Stimulated activated CD4-positive, alpha-beta T cell treated with anti-CD3 and anti-CD28 coated beads, Interleukin-4, amount 100 ng/mL, for 4 hours (primary cell): Measurements from ENCODE around the gene CDH13.

ENCODE experiments used
- DNase-seq, 2 experiments: peaks; one replicate each; pipeline ENCODE4 v3.0.0-alpha.2; 2020

The CDH13 gene

GRCh38 chr16:83201748-83202147 lies 575.0 kb downstream of the CDH13 start:
- no peak for DNase-seq

GRCh38 chr16:83205896-83206295 lies 579.1 kb downstream of the CDH13 start:
- DNase-seq: no peak

- DNase-seq: no peak
Measured at GRCh38 chr16:83206426-83206825, 579.7 kb downstream of the CDH13 start.

GRCh38 chr16:83211711-83212110 lies 584.9 kb downstream of the CDH13 start:
- DNase-seq: no peak

GRCh38 chr16:83212301-83212841 lies 585.6 kb downstream of the CDH13 start:
- DNase-seq: no peak

GRCh38 chr16:83214671-83215070 lies 587.9 kb downstream of the CDH13 start:
- DNase-seq: no peak

- peak in 1 of 2 experiments; percentile 29 for DNase-seq
Measured at GRCh38 chr16:83215406-83216001, 588.7 kb downstream of the CDH13 start.

GRCh38 chr16:83219285-83219684 lies 592.5 kb downstream of the CDH13 start:
- no peak for DNase-seq

GRCh38 chr16:83220066-83220465 lies 593.3 kb downstream of the CDH13 start:
- no peak for DNase-seq

GRCh38 chr16:83224642-83225041 lies 597.9 kb downstream of the CDH13 start:
- DNase-seq: no peak

- DNase-seq: no peak
Measured at GRCh38 chr16:83227336-83227735, 600.6 kb downstream of the CDH13 start.

GRCh38 chr16:83231729-83232128 lies 605.0 kb downstream of the CDH13 start:
- no peak for DNase-seq

GRCh38 chr16:83233153-83233552 lies 606.4 kb downstream of the CDH13 start:
- DNase-seq: no peak

- no peak for DNase-seq
Measured at GRCh38 chr16:83238949-83239691, 612.4 kb downstream of the CDH13 start.

- DNase-seq: no peak
Measured at GRCh38 chr16:83244057-83244456, 617.3 kb downstream of the CDH13 start.

- no peak for DNase-seq
Measured at GRCh38 chr16:83245061-83245460, 618.3 kb downstream of the CDH13 start.

GRCh38 chr16:83247767-83248372 lies 621.1 kb downstream of the CDH13 start:
- no peak for DNase-seq

- no peak for DNase-seq
Measured at GRCh38 chr16:83248735-83249463, 622.1 kb downstream of the CDH13 start.

GRCh38 chr16:83253521-83253920 lies 626.8 kb downstream of the CDH13 start:
- no peak for DNase-seq

- DNase-seq: no peak
Measured at GRCh38 chr16:83258366-83258928, 631.7 kb downstream of the CDH13 start.

GRCh38 chr16:83266848-83267553 lies 640.2 kb downstream of the CDH13 start:
- no peak for DNase-seq

- DNase-seq: no peak
Measured at GRCh38 chr16:83268169-83268568, 641.4 kb downstream of the CDH13 start.
